ENCODE data around the gene MOGAT1.

Gene MOGAT1

GRCh38 chr2:222671259-222672067 is at the start of gene MOGAT1:
Gene MOGAT1, plus strand, starts transcription at chr2:222671658. Its CDS starts 128 bp downstream, at chr2:222671786.
- Mint-ChIP-seq H3K36me3 (ENCODE audit: low read depth) (no peaks in the 10 kb centered on the region), H3K4me1 (no peaks in the 10 kb centered on the region), H3K27ac (no peak within 1 kb of the TSS), H3K27me3 (ENCODE audit: low read depth) (peaks cover 63% of the 10 kb centered on the region), H3K4me3 (peak within 1 kb of the TSS; percentile 69 to 78 (median 74)), H3K9me3 (no peaks in the 10 kb centered on the region)
- no peak for TF ChIP-seq CTCF (IDR thresholded peaks at IDR 0.05; ENCODE audit: unreplicated experiment in 3 of 3)

GRCh38 chr2:222621893-222622292 is 49.6 kb upstream of the MOGAT1 start:
- H3K27ac Mint-ChIP-seq, result no peak overlapping the region
- TF ChIP-seq CTCF (IDR thresholded peaks at IDR 0.05; ENCODE audit: unreplicated experiment in 3 of 3), result no peak
- H3K9me3 Mint-ChIP-seq, result no peaks in the 10 kb centered on the region
- H3K36me3 Mint-ChIP-seq (ENCODE audit: low read depth), result peaks cover 49% of the 10 kb centered on the region
- H3K4me1 Mint-ChIP-seq, result no peaks in the 10 kb centered on the region
- no peak overlapping the region for H3K4me3 Mint-ChIP-seq
- no peaks in the 10 kb centered on the region for H3K27me3 Mint-ChIP-seq (ENCODE audit: low read depth)

- Mint-ChIP-seq H3K4me3 (no peak overlapping the region), H3K27ac (no peak overlapping the region), H3K27me3 (ENCODE audit: low read depth) (no peaks in the 10 kb centered on the region), H3K36me3 (ENCODE audit: low read depth) (peaks cover 55% of the 10 kb centered on the region), H3K4me1 (no peaks in the 10 kb centered on the region), H3K9me3 (no peaks in the 10 kb centered on the region)
- TF ChIP-seq CTCF (IDR thresholded peaks at IDR 0.05; ENCODE audit: unreplicated experiment in 3 of 3), result no peak
These were observed 48.5 kb upstream of the MOGAT1 start for GRCh38 chr2:222622910-222623309.

- Mint-ChIP-seq H3K27ac (no peak overlapping the region), H3K4me3 (no peak overlapping the region), H3K36me3 (ENCODE audit: low read depth) (peaks cover 56% of the 10 kb centered on the region), H3K27me3 (ENCODE audit: low read depth) (no peaks in the 10 kb centered on the region), H3K4me1 (no peaks in the 10 kb centered on the region), H3K9me3 (no peaks in the 10 kb centered on the region)
- TF ChIP-seq CTCF (IDR thresholded peaks at IDR 0.05; ENCODE audit: unreplicated experiment in 3 of 3), result no peak
These were observed 47.6 kb upstream of the MOGAT1 start for GRCh38 chr2:222623756-222624309.

- no peak overlapping the region for H3K4me3 Mint-ChIP-seq
- no peak for TF ChIP-seq CTCF (IDR thresholded peaks at IDR 0.05; ENCODE audit: unreplicated experiment in 3 of 3)
These were observed 43.7 kb upstream of the MOGAT1 start for GRCh38 chr2:222627764-222628163.

GRCh38 chr2:222635295-222635694 is 36.2 kb upstream of the MOGAT1 start:
- no peak for TF ChIP-seq CTCF (IDR thresholded peaks at IDR 0.05; ENCODE audit: unreplicated experiment in 3 of 3)
- Mint-ChIP-seq H3K27ac (no peak overlapping the region), H3K4me3 (no peak overlapping the region), H3K36me3 (ENCODE audit: low read depth) (peaks cover 70% of the 10 kb centered on the region), H3K4me1 (no peaks in the 10 kb centered on the region), H3K9me3 (no peaks in the 10 kb centered on the region), H3K27me3 (ENCODE audit: low read depth) (no peaks in the 10 kb centered on the region)

More at GRCh38 chr2:222627764-222628163, 43.7 kb upstream of the MOGAT1 start:
- Mint-ChIP-seq H3K4me1 (no peaks in the 10 kb centered on the region), H3K9me3 (no peaks in the 10 kb centered on the region), H3K36me3 (ENCODE audit: low read depth) (peaks cover 72% of the 10 kb centered on the region), H3K27me3 (ENCODE audit: low read depth) (no peaks in the 10 kb centered on the region), H3K27ac (no peak overlapping the region)

All from nephron (organoid).